ENCODE results near the gene CDH23. TPM values are rescaled to one million over a fixed set of nuclear protein-coding genes. Genes with fewer than 3 reads are reported as not detected.

CDH23 gene
- total and polyA plus RNA-seq, 7 donors, result 1.00 to 3.8 (median 1.9) TPM

DNA sequence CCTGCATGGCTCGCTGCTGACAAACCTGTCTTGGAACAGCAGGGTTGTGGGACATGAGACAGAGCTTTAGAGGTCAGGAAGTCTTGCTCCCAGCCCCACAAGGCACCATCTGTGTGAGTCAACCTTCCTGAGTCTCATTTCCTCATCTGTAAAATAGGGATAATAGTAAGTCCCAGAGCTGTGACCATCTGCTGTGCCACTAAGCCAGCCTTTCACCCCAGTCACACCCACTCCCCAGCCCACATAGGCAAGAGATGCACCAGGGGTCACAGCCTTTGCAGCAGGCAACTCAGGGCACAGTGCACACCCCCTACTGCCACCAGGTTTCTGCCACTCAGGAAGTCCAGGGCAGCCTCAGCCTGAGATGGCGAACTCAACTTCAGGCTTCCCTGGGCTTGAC, 29.4 kb upstream of the CDH23 start:
- ATAC-seq (no peak), DNase-seq (no peak)
- H3K36me3 ChIP-seq (ENCODE audit: insufficient read depth in 1 of 2, low read depth in 1 of 2), result peaks cover 0 to 3% of the 10 kb centered on the region in 2 donors
- WGBS, 3 donors, result 75 to 86% (median 77%) methylated on average over 2 of the region's 2 CpGs
- TF ChIP-seq, protein P1, sequence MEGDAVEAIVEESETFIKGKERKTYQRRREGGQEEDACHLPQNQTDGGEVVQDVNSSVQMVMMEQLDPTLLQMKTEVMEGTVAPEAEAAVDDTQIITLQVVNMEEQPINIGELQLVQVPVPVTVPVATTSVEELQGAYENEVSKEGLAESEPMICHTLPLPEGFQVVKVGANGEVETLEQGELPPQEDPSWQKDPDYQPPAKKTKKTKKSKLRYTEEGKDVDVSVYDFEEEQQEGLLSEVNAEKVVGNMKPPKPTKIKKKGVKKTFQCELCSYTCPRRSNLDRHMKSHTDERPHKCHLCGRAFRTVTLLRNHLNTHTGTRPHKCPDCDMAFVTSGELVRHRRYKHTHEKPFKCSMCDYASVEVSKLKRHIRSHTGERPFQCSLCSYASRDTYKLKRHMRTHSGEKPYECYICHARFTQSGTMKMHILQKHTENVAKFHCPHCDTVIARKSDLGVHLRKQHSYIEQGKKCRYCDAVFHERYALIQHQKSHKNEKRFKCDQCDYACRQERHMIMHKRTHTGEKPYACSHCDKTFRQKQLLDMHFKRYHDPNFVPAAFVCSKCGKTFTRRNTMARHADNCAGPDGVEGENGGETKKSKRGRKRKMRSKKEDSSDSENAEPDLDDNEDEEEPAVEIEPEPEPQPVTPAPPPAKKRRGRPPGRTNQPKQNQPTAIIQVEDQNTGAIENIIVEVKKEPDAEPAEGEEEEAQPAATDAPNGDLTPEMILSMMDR (IDR thresholded peaks at IDR 0.05), result no peak
- no peak overlapping the region for H3K4me3 ChIP-seq
- no peak overlapping the region for H3K27ac ChIP-seq
- no peaks in the 10 kb centered on the region for H3K9me3 ChIP-seq
- intact Hi-C loops (cut with DNase I), result no loop called here
- no peaks in the 10 kb centered on the region for H3K27me3 ChIP-seq (ENCODE audit: insufficient read depth in 3 of 3, low read length in 2 of 3)
- H3K4me1 ChIP-seq, result no peaks in the 10 kb centered on the region

DNA sequence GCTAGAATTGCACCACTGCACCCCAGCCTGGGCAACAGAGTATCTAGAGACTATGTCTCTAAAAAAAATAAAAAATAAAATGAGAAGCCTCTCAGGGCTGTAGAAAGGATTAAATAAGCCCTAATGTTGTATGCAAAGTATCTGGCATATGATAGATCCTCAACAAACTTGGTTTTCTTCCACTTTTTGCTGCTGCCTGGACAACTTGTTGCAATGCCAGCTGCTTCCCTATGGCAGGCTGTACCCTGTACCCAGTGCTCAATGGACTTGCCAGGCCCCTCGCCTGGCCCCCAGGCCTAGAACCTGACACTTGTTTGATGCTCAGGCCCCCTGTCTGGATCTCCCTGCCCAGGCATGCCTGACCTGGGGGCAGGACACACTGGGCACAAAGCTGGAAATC, 28.5 kb upstream of the CDH23 start:
- Histone ChIP-seq H3K27ac (no peak overlapping the region), H3K9me3 (no peaks in the 10 kb centered on the region), H3K36me3 (ENCODE audit: insufficient read depth in 1 of 2, low read depth in 1 of 2) (no peaks in the 10 kb centered on the region), H3K27me3 (ENCODE audit: insufficient read depth in 3 of 3, low read length in 2 of 3) (no peaks in the 10 kb centered on the region), H3K4me3 (no peak overlapping the region), H3K4me1 (no peaks in the 10 kb centered on the region)
- WGBS, 3 donors, result 91 to 100% (median 96%) methylated on average over 1 of the region's 1 CpG
- intact Hi-C loops (cut with DNase I), result no loop called here
- TF ChIP-seq, protein P1 (IDR thresholded peaks at IDR 0.05), result no peak
- ATAC-seq (no peak), DNase-seq (no peak)

DNA sequence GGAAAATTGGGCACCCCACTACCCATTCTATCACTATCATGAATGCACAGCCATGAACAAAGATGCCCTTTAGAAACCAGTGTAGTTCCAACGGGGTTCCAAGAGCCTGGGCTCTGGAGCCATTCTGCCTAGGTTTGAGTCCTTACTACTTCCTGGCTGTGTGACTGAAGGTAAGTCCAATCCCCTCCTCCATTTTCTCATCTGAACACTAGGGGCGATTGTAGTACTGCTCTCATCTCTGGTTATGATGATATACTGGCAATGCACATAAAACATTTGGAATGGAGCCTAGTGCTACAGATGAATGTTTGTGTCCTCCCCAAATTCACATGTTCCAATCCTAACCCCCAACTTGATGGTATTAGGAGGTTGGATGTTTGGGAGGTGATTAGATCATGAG, 28.1 kb upstream of the CDH23 start:
- ATAC-seq (no peak), DNase-seq (no peak)
- Histone ChIP-seq H3K4me1 (no peaks in the 10 kb centered on the region), H3K27ac (no peak overlapping the region), H3K4me3 (no peak overlapping the region), H3K36me3 (ENCODE audit: insufficient read depth in 1 of 2, low read depth in 1 of 2) (no peaks in the 10 kb centered on the region), H3K27me3 (ENCODE audit: insufficient read depth in 3 of 3, low read length in 2 of 3) (no peaks in the 10 kb centered on the region), H3K9me3 (no peaks in the 10 kb centered on the region)
- WGBS, 3 donors, result 64 to 71% (median 65%) methylated on average over 2 of the region's 2 CpGs
- intact Hi-C loops (cut with DNase I), result no loop called here
- TF ChIP-seq, protein P1 (IDR thresholded peaks at IDR 0.05), result no peak

DNA sequence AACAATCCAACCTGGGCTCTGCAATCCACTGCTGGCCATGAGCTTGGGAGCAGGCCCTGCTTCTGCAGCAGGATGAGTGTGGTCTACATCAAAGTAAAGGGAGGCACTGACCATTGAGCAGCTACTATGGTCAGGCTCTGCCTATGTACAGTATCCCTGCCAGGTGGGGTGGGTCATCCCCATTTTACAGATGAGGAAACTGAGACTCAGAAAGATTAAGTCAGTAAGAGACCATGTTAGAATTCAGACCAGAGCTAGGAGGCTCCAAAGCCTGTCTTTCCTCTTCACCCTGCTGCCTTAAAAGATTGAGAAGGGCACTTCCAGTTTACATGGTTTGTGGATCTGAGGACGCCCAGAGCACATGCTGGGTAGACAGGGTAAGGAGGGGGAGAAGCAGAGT, 27.1 kb upstream of the CDH23 start:
- no peaks in the 10 kb centered on the region for H3K9me3 ChIP-seq
- no peaks in the 10 kb centered on the region for H3K27me3 ChIP-seq (ENCODE audit: insufficient read depth in 3 of 3, low read length in 2 of 3)
- TF ChIP-seq, protein P1 (IDR thresholded peaks at IDR 0.05), result no peak
- H3K4me3 ChIP-seq, result no peak overlapping the region
- DNase-seq (no peak), ATAC-seq (no peak)
- no peaks in the 10 kb centered on the region for H3K4me1 ChIP-seq
- H3K36me3 ChIP-seq (ENCODE audit: insufficient read depth in 1 of 2, low read depth in 1 of 2), result no peaks in the 10 kb centered on the region
- no peak overlapping the region for H3K27ac ChIP-seq
- intact Hi-C loops (cut with DNase I), result loop anchor here in 1 of 2 donors (5.0 kb wide), 1 partner anchor 42 kb away; no protein-coding TSS in a partner anchor
- 89 to 90% (median 89%) methylated on average over 1 of the region's 1 CpG for WGBS, 3 donors

DNA sequence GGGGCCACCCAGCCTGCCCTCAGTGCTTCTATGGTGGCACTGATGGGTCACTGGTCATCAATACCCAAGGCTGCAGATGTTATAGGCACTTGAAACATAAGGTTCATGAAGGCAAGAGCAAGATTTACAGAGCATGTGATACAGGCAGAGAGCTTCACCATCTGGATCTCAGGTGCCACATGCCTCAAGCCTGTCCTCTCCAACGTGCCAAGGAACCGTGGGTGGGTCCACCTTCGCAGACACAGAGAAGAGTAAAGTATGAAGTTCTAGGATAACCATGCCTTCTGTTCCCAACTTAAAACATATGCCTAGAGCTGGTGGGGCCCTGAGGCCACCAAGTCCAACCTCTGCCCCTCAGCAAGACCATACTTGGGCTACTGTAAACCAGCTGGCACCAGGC, 26.7 kb upstream of the CDH23 start:
- intact Hi-C loops (cut with DNase I), result loop anchor here in 1 of 2 donors (5.0 kb wide), 1 partner anchor 43 kb away; no protein-coding TSS in a partner anchor
- no peaks in the 10 kb centered on the region for H3K27me3 ChIP-seq (ENCODE audit: insufficient read depth in 3 of 3, low read length in 2 of 3)
- 79 to 92% (median 90%) methylated on average over 3 of the region's 3 CpGs for WGBS, 3 donors
- DNase-seq, result no peak
- H3K9me3 ChIP-seq, result no peaks in the 10 kb centered on the region
- H3K36me3 ChIP-seq (ENCODE audit: insufficient read depth in 1 of 2, low read depth in 1 of 2), result no peaks in the 10 kb centered on the region
- no peak for ATAC-seq
- no peak overlapping the region for H3K27ac ChIP-seq
- no peaks in the 10 kb centered on the region for H3K4me1 ChIP-seq
- TF ChIP-seq, protein P1 (IDR thresholded peaks at IDR 0.05), result no peak
- H3K4me3 ChIP-seq, result no peak overlapping the region

All from psoas muscle (tissue), 8 donors.